ENCODE measurements around the gene TBC1D14.

DNA sequence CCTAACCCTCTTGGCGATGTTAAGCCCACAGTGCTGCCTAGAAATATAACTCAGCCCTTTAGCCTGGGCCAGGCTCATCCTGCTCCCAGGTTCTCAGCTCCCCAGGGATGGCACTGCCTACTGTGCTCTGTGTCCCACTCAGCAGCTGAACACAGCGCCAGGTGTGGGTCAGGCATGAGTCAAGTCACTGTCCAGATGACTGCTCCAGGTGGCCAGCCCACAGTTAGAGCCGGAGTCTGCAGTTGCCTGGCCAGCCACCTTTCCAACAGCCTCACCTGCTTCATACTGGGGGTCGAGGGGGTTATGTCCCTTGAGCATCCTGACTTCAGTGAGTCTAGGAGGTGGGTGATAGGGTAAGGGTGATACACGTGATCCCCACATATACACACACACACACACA, 48.4 kb downstream of the TBC1D14 start:
- TF ChIP-seq CTCF (conservative IDR thresholded peaks at IDR 0.05) = no peak
- no peak for TF ChIP-seq ZFX (IDR thresholded peaks at IDR 0.05)
